HepG2 (cell line): Measurements from ENCODE around the gene WRAP73. TPM values are rescaled to one million over a fixed set of nuclear protein-coding genes. Genes with fewer than 3 reads are reported as not detected.
A peak's percentile ranks its signal among the peaks of the same experiment; 100 is the strongest.

Experiments
- ARHGAP35 ChIP-seq: sonication (generic); formaldehyde crosslinking; IDR thresholded peaks from 2 replicates; pipeline ENCODE4 v1.9.0; 2022; ENCODE audit warnings: mild to moderate bottlenecking, inconsistent platforms, moderate library complexity, missing genetic modification reagents, borderline replicate concordance
- ARNT2 ChIP-seq: sonication (generic); formaldehyde crosslinking; IDR thresholded peaks from 2 replicates; pipeline ENCODE4 v1.8.0; 2022; ENCODE audit warnings: mild to moderate bottlenecking, low read depth, missing genetic modification reagents, moderate library complexity
- CAMTA2 ChIP-seq: sonication (generic); formaldehyde crosslinking; IDR thresholded peaks from 2 replicates; pipeline ENCODE4 v1.4.0; 2020; ENCODE audit warnings: mild to moderate bottlenecking, missing genetic modification reagents, borderline replicate concordance
- HDAC1 ChIP-seq: sonication (generic); formaldehyde crosslinking; IDR thresholded peaks from 2 replicates; pipeline ENCODE4 v1.5.1; 2020; ENCODE audit warnings: mild to moderate bottlenecking, missing genetic modification reagents
- HDAC6 ChIP-seq: fragments of 200-600 bp; sonication (generic); IDR thresholded peaks from 2 replicates; pipeline ENCODE4 v1.7.0; 2017; ENCODE audit warnings: mild to moderate bottlenecking, antibody characterized with exemption, low read length, low read depth
- KAT7 ChIP-seq: IDR thresholded peaks from 2 replicates; pipeline ENCODE4 v1.6.1; 2018; ENCODE audit warnings: borderline replicate concordance, missing compliant biosample characterization
- KDM5B ChIP-seq: sonication (generic); formaldehyde crosslinking; IDR thresholded peaks from 2 replicates; pipeline ENCODE4 v1.4.0; 2020; ENCODE audit warnings: missing genetic modification reagents, mild to moderate bottlenecking, borderline replicate concordance
- KMT2A ChIP-seq: sonication (generic); formaldehyde crosslinking; IDR thresholded peaks from 2 replicates; pipeline ENCODE4 v1.4.0; 2020; ENCODE audit warnings: missing genetic modification reagents
- MYC ChIP-seq: sonication (generic); formaldehyde crosslinking; IDR thresholded peaks from 2 replicates; pipeline ENCODE4 v1.9.0; 2021; ENCODE audit warnings: missing genetic modification reagents, borderline replicate concordance
- NFYB ChIP-seq: sonication (generic); formaldehyde crosslinking; IDR thresholded peaks from 2 replicates; pipeline ENCODE4 v1.4.0; 2020; ENCODE audit warnings: missing genetic modification reagents
- NR0B2 ChIP-seq: sonication (generic); formaldehyde crosslinking; IDR thresholded peaks from 2 replicates; pipeline ENCODE4 v1.4.0; 2020; ENCODE audit warnings: mild to moderate bottlenecking, missing genetic modification reagents
- NR2C2 ChIP-seq: sonication (generic); formaldehyde crosslinking; IDR thresholded peaks from 2 replicates; pipeline ENCODE4 v1.4.0; 2020; ENCODE audit warnings: missing genetic modification reagents, mild to moderate bottlenecking, moderate library complexity, borderline replicate concordance
- PHF5A ChIP-seq: IDR thresholded peaks from one replicate; pipeline ENCODE4 v1.6.1; 2018; ENCODE audit warnings: low read depth, missing genetic modification reagents; ENCODE audit not compliant: unreplicated experiment
- RBAK ChIP-seq: sonication (generic); formaldehyde crosslinking; IDR thresholded peaks from 2 replicates; pipeline ENCODE4 v1.5.1; 2020; ENCODE audit warnings: mild to moderate bottlenecking, missing genetic modification reagents
- REPIN1 ChIP-seq: sonication (generic); formaldehyde crosslinking; IDR thresholded peaks from 2 replicates; pipeline ENCODE4 v1.8.0; 2022; ENCODE audit warnings: missing genetic modification reagents, low read depth, mild to moderate bottlenecking, borderline replicate concordance
- SP5 ChIP-seq: IDR thresholded peaks from 2 replicates; pipeline ENCODE4 v1.6.1; 2016; ENCODE audit warnings: low read depth, borderline replicate concordance
- YY1 ChIP-seq: IDR thresholded peaks from 2 replicates; pipeline ENCODE4 v1.6.1; 2011; ENCODE audit warnings: low read length, low read depth, moderate library complexity, mild to moderate bottlenecking; ENCODE audit not compliant: insufficient read depth, insufficient replicate concordance
- ZNF670 ChIP-seq: sonication (generic); formaldehyde crosslinking; IDR thresholded peaks from 2 replicates; pipeline ENCODE4 v1.8.0; 2022; ENCODE audit warnings: mild to moderate bottlenecking, missing genetic modification reagents, borderline replicate concordance
- polyA plus RNA-seq, 8 experiments: library from polyadenylated mRNA; depleted of rRNA in 3 of 8; stranded (reverse) in 7 of 8; unstranded in 1 of 8; fragments of >200 nt; fragmentation: Illumina TruSeq in 4 of 8; extraction: Trizol in 4 of 8; gene quantifications; 2 replicates each; pipeline versions ENCODE4 v1.2.1 to v1.2.3, GENCODE V29; 2011 to 2016; ENCODE audit warnings: low read depth in 4 of 8, missing spikeins in 1 of 8, mixed read lengths in 1 of 8; ENCODE audit not compliant: insufficient read depth in 1 of 8
- total RNA-seq, 5 experiments: library from RNA; depleted of rRNA; stranded (reverse); fragments of >200 nt; fragmentation: Illumina TruSeq; extraction: Trizol; gene quantifications; 2 replicates each; pipeline ENCODE4 v1.2.3, GENCODE V29; 2016; ENCODE audit warnings: low read depth in 1 of 5
- TF ChIP-seq, protein P1 (sequence below): sonication (generic); formaldehyde crosslinking; IDR thresholded peaks from 2 replicates; pipeline ENCODE4 v1.4.0; 2020; ENCODE audit warnings: missing genetic modification reagents, borderline replicate concordance
- TF ChIP-seq, protein P2 (sequence below): sonication (generic); formaldehyde crosslinking; IDR thresholded peaks from 2 replicates; pipeline ENCODE4 v1.5.0; 2020; ENCODE audit warnings: mild to moderate bottlenecking, missing genetic modification reagents

Gene WRAP73
- total and polyA plus RNA-seq, 2 of the 13 experiments (the other 11 are each of a cell fraction or from before 2014, with no cell fraction given): 18.1 to 40.4 TPM

GRCh38 chr1:3668585-3669300, 18.8 kb upstream of the WRAP73 start (continued):
- TF ChIP-seq RBAK (CRISPR knock-in tag) (peak; percentile 27; the same call in 1 of the 2 replicates), ARHGAP35 (CRISPR knock-in tag) (0 out of 2 replicates have a peak, but pooled peaks have one; percentile 43), KMT2A (CRISPR knock-in tag) (peak; percentile 72), NR2C2 (peak; percentile 78), HDAC6 (no peak), PHF5A (CRISPR knock-in tag) (no peak), KAT7 (CRISPR knock-in tag) (peak; percentile 37; the same call in 1 of the 2 replicates), ARNT2 (CRISPR knock-in tag) (0 out of 2 replicates have a peak, but pooled peaks have one; percentile 14), HDAC1 (peak; percentile 99), KDM5B (CRISPR knock-in tag) (peak; percentile 59; the same call in 1 of the 2 replicates), MYC (CRISPR knock-in tag) (peak; percentile 97), SP5 (CRISPR knock-in tag) (peak; percentile 93), NFYB (0 out of 2 replicates have a peak, but pooled peaks have one; percentile 20), ZNF670 (CRISPR knock-in tag) (0 out of 2 replicates have a peak, but pooled peaks have one; percentile 23), YY1 (no peak), REPIN1 (CRISPR knock-in tag) (peak; percentile 63; the same call in 1 of the 2 replicates), NR0B2 (CRISPR knock-in tag) (peak; percentile 85; the same call in 1 of the 2 replicates), CAMTA2 (CRISPR knock-in tag) (no peak)
- TF ChIP-seq, protein P1, sequence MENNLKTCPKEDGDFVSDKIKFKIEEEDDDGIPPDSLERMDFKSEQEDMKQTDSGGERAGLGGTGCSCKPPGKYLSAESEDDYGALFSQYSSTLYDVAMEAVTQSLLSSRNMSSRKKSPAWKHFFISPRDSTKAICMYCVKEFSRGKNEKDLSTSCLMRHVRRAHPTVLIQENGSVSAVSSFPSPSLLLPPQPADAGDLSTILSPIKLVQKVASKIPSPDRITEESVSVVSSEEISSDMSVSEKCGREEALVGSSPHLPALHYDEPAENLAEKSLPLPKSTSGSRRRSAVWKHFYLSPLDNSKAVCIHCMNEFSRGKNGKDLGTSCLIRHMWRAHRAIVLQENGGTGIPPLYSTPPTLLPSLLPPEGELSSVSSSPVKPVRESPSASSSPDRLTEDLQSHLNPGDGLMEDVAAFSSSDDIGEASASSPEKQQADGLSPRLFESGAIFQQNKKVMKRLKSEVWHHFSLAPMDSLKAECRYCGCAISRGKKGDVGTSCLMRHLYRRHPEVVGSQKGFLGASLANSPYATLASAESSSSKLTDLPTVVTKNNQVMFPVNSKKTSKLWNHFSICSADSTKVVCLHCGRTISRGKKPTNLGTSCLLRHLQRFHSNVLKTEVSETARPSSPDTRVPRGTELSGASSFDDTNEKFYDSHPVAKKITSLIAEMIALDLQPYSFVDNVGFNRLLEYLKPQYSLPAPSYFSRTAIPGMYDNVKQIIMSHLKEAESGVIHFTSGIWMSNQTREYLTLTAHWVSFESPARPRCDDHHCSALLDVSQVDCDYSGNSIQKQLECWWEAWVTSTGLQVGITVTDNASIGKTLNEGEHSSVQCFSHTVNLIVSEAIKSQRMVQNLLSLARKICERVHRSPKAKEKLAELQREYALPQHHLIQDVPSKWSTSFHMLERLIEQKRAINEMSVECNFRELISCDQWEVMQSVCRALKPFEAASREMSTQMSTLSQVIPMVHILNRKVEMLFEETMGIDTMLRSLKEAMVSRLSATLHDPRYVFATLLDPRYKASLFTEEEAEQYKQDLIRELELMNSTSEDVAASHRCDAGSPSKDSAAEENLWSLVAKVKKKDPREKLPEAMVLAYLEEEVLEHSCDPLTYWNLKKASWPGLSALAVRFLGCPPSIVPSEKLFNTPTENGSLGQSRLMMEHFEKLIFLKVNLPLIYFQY (CRISPR knock-in tag): no peak
- TF ChIP-seq, protein P2, sequence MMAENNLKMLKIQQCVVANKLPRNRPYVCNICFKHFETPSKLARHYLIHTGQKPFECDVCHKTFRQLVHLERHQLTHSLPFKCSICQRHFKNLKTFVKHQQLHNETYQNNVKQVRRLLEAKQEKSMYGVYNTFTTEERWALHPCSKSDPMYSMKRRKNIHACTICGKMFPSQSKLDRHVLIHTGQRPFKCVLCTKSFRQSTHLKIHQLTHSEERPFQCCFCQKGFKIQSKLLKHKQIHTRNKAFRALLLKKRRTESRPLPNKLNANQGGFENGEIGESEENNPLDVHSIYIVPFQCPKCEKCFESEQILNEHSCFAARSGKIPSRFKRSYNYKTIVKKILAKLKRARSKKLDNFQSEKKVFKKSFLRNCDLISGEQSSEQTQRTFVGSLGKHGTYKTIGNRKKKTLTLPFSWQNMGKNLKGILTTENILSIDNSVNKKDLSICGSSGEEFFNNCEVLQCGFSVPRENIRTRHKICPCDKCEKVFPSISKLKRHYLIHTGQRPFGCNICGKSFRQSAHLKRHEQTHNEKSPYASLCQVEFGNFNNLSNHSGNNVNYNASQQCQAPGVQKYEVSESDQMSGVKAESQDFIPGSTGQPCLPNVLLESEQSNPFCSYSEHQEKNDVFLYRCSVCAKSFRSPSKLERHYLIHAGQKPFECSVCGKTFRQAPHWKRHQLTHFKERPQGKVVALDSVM (CRISPR knock-in tag): no peak
